H1 (cell line): ENCODE results near the gene DUSP18. TPM values are rescaled to one million over a fixed set of nuclear protein-coding genes. Genes with fewer than 3 reads are reported as not detected.

Experiments used
- FOSL1 ChIP-seq: IDR thresholded peaks from 2 replicates; pipeline ENCODE4 v1.6.1; 2011; ENCODE audit warnings: mild to moderate bottlenecking, low read depth, low read length, moderate library complexity; ENCODE audit not compliant: insufficient read depth
- TCF12 ChIP-seq: IDR thresholded peaks from 2 replicates; pipeline ENCODE4 v1.6.1; 2011; ENCODE audit warnings: low read depth, mild to moderate bottlenecking, low read length
- polyA plus RNA-seq, 7 experiments: library from polyadenylated mRNA; depleted of rRNA in 3 of 7; stranded (reverse) in 5 of 7; unstranded in 2 of 7; fragments of >200 nt in 5 of 7; fragments of 200-250 nt in 2 of 7; gene quantifications; 1 replicate in 5 of 7; 2 replicates in 1 of 7; 4 replicates in 1 of 7; pipeline versions ENCODE4 v1.2.1 to v1.2.3, GENCODE V29; 2011 to 2013; ENCODE audit warnings: missing spikeins in 2 of 7, mixed read lengths in 2 of 7
- total RNA-seq: library from RNA; stranded (reverse); fragmentation: NEBNext Ultra II Directional; extraction: Animal tissue kit (Norgen Biotek cat#: 25700); gene quantifications from 2 replicates; pipeline ENCODE4 v1.2.1, GENCODE V29; 2021

DUSP18 gene
- total and polyA plus RNA-seq, 2 of the 8 experiments (the other 6 are each of a cell fraction or from before 2014, with no cell fraction given), result 2.6 to 7.3 TPM

- TF ChIP-seq FOSL1, result no peak
- no peak for TF ChIP-seq TCF12
Observed at GRCh38 chr22:30705710-30706651, 38.3 kb upstream of the DUSP18 start (continued).
